SIG-M5 (cell line): ENCODE data around the gene TMED6.
"Not testable (repeated sequence)": the region's sequence is repeated elsewhere in the genome, so short reads cannot be mapped to it uniquely, and the experiment has no call there.

Experiments
- DNase-seq: peaks from one replicate; lab custom pipeline; 2025; lab: John Stamatoyannopoulos, UW

TMED6 gene

DNA sequence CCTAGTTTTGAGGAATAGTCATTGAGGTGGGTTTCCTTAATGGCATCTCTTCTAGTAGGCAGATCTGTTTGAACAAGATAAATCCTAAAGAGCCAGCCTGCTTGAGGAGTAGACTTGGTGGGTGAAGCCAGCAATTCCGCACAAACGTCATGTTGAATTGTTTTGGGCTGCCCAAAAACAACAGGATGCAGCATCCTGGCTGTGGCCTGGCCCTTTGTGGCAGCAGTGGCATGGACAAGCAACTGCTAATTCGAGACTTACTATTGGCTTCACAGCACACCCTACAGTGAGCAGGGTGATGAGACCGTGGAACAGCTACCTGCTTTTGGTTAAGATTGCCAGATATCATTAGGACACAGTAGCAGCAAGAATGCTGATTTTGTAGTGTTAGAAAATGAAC lies 49.7 kb downstream of the TMED6 start:
- DNase-seq = no peak

DNA sequence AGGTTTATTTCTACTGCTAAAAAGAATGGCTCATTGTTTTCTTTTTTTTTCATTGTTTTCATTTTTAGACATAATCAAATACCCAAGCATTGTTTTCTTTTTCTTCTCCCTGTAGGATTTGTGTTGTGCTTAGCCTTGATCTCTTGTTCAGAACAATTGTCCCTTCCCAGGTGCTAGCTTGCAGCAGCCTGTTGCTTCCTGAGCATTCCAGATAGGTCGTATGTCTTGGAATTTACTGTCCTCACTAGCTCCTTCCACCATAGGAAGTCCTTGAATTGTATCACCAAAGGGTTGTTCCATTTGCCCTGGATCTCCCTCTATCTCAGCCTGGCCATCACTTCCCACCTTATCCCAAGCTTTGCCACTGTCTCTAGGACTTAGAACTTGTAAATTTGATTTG lies 50.4 kb downstream of the TMED6 start:
- no peak for DNase-seq

DNA sequence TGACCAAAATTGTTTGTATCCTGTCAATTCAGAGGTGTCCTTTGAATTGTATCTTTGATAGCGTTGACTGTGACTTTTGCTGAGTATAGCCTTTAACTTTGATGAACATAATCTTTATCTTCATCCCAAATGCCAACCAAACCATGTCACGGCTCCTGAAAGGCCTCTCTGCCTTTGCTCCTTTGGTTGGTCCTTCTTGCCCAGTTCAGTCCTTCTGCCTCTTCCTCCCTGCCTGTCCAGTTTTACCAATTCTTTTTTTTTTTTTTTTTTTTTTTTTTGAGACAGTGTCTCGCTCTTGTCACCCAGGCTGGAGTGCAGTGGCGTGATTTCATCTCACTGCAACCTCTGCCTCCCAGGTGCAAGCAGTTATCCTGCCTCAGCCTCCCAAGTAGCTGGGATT lies 53.3 kb downstream of the TMED6 start:
- no peak for DNase-seq

DNA sequence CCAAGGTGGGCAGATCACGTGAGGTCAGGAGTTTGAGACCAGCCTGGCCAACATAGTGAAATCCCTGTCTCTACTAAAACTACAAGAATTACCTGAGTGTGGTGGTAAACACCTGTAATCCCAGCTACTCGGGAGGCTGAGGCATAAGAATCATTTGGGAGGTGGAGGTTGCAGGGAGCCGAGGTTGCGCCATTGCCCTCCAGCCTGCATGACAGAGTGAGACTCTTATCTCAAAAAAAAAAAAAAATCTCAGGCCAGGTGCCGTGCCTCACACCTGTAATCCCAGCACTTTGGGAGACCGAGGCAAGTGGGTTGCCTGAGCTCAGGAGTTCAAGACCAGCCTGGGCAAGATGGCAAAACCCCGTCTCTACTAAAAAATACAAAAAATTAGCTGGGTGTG lies 54.8 kb downstream of the TMED6 start:
- DNase-seq = not testable (repeated sequence)

DNA sequence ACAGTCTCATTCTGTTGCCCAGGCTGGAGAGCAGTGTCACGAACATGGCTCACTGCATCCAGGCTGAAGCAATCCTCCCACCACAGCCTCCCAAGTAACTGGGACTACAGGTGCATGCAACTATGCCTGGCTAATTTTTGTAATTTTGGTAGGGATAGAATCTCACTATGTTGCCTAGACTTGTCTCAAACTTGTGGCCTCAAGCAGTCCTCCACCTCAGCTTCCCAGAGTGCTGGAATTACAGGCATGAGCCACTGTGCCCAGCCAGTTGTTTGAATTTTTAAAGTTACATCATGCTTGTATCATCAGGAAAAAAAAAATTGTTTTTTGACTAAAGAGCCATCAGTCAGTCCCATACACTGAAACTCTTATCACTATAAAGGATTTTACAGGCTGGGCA lies 57.5 kb downstream of the TMED6 start:
- no peak for DNase-seq

DNA sequence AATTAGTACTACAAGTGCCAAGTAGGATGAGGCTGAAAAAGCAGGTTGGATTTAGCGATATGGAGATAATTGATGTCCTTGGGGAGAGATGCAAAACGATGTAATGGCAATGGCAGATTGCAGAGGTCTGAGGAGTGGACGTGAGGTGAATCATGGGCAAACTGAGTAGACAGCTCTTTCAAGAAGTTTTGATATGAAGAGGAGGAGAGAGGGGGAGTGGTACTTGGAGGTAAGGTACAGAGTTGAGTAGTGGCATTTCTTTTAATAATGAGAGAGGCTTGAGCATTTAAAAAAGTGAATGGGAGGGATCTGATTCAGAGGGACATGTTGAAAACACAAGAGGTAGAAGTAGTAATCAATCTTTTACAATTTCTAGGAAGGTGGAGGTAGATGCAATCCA lies 58.2 kb downstream of the TMED6 start:
- no peak for DNase-seq
